ENCODE measurements around the gene SPINT1. TPM values are rescaled to one million over a fixed set of nuclear protein-coding genes. Genes with fewer than 3 reads are reported as not detected.

Gene SPINT1
- total and polyA plus RNA-seq, 2 donors (not counting 1 experiment from before 2014, with no cell fraction given), result 14.4 to 21.3 TPM

GRCh38 chr15:40873694-40874561, 30.1 kb downstream of the SPINT1 start, which contains the start of gene RHOV:
Gene RHOV, minus strand, starts transcription at chr15:40874234. Its CDS starts 95 bp downstream, at chr15:40874139.
- under 1% methylated on average over 74 of the region's 74 CpGs for WGBS (ENCODE audit: insufficient coverage)
- Histone ChIP-seq H3K36me3 (replicated peaks in 1 of 2; ENCODE audit: control extremely low read depth in 1 of 2, control insufficient read depth in 1 of 2, extremely low read depth in 1 of 2, insufficient read depth in 2 of 2, low read length in 1 of 2) (no peaks in the 10 kb centered on the region), H4K20me1 (ENCODE audit: control insufficient read depth, insufficient read depth, low read length, poor library complexity, severe bottlenecking) (no peaks in the 10 kb centered on the region), H3K4me3 (ENCODE audit: control extremely low read depth in 1 of 5, extremely low read depth in 1 of 5, insufficient read depth in 1 of 5, low read depth in 2 of 5, low read length in 4 of 5) (peak within 1 kb of the TSS; percentile 8 to 61 (median 53)), H3K79me2 (ENCODE audit: control insufficient read depth, insufficient read depth, low read length) (no peaks in the 10 kb centered on the region), H3K27me3 (replicated peaks in 1 of 4; ENCODE audit: control extremely low read depth in 1 of 4, control insufficient read depth in 3 of 4, insufficient read depth in 4 of 4, low read length in 3 of 4) (peaks cover 0 to 17% (median 0%) of the 10 kb centered on the region in 4 experiments), H3K4me2 (replicated peaks; ENCODE audit: low read depth, low read length, poor library complexity, severe bottlenecking) (peak within 1 kb of the TSS; percentile 96), H3K27ac (ENCODE audit: low read length in 2 of 2) (no peak within 1 kb of the TSS), H3K4me1 (ENCODE audit: control insufficient read depth in 2 of 2, insufficient read depth in 2 of 2, low read length in 2 of 2) (peaks cover 6 to 11% of the 10 kb centered on the region in 2 donors), H3K9me3 (ENCODE audit: control extremely low read depth in 1 of 3, control insufficient read depth in 2 of 3, insufficient read depth in 1 of 3, low read length in 2 of 3) (no peaks in the 10 kb centered on the region), H2AFZ (ENCODE audit: insufficient read depth, low read depth, low read length, poor library complexity, severe bottlenecking) (peak within 1 kb of the TSS; percentile 84), H3K9ac (ENCODE audit: low read length) (peak within 1 kb of the TSS; percentile 69)
- H3K27me3 Mint-ChIP-seq, result peaks cover 6% of the 10 kb centered on the region
- ATAC-seq (ENCODE audit: low read depth), result peak; percentile 84
- no peaks in the 10 kb centered on the region for H3K9me3 Mint-ChIP-seq (ENCODE audit: insufficient read depth)
- intact Hi-C loops (cut with micrococcal nuclease), result loop anchor here (2.0 kb wide), 1 partner anchor 21 kb away; the partner anchor contains the start of gene VPS18
- peaks cover 25% of the 10 kb centered on the region for H3K4me1 Mint-ChIP-seq
- POLR2A ChIA-PET, result interaction anchor here (0.7 to 0.9 kb wide), 4 partner anchors 21 to 514 kb away, joined by 3 to 4 read pairs (median 3); no protein-coding TSS in a partner anchor
- H3K27ac Mint-ChIP-seq, result no peak within 1 kb of the TSS
- CTCF ChIA-PET, result interaction anchor here (1.0 to 2.7 kb wide), 6 partner anchors 10 to 30 kb away, joined by 3 to 10 read pairs (median 6); partner anchors contain the start of gene VPS18
- no peak for TF ChIP-seq EZH2 (IDR thresholded peaks at IDR 0.05; ENCODE audit: borderline replicate concordance, insufficient read depth, low read depth, low read length, poor library complexity, severe bottlenecking)
- TF ChIP-seq CTCF (IDR thresholded peaks at IDR 0.05), result peak; percentile 34
- H3K4me3 Mint-ChIP-seq, result peak within 1 kb of the TSS; percentile 89
- peak; percentile 72 for DNase-seq
